Smooth muscle cell (in vitro differentiated cells): Measurements from ENCODE around the gene GKN2. TPM values are rescaled to one million over a fixed set of nuclear protein-coding genes. Genes with fewer than 3 reads are reported as not detected.
"Not testable (repeated sequence)": the region's sequence is repeated elsewhere in the genome, so short reads cannot be mapped to it uniquely, and the experiment has no call there.

Experiments
- DNase-seq: peaks from one replicate; lab custom pipeline; 2025; ENCODE audit not compliant: unreplicated experiment; lab: John Stamatoyannopoulos, UW
- H2AFZ ChIP-seq: fragments of 200-600 bp; sonication (generic); 2 replicates; pipeline ENCODE4 v1.6.0; 2016; ENCODE audit warnings: antibody characterized with exemption, low read depth, mild to moderate bottlenecking
- H3F3A ChIP-seq: fragments of 200-600 bp; sonication (generic); 2 replicates; pipeline ENCODE4 v1.6.0; 2017; ENCODE audit warnings: antibody characterized with exemption, low read depth
- H3K27ac ChIP-seq: fragments of 200-600 bp; sonication (generic); 2 replicates; pipeline ENCODE4 v1.5.1; 2016; ENCODE audit warnings: low read depth, mild to moderate bottlenecking
- H3K27me3 ChIP-seq: fragments of 200-600 bp; sonication (generic); 2 replicates; pipeline ENCODE4 v1.6.1; 2016; ENCODE audit warnings: low read depth, mild to moderate bottlenecking
- H3K36me3 ChIP-seq: fragments of 200-600 bp; sonication (generic); 2 replicates; pipeline ENCODE4 v1.5.1; 2016; ENCODE audit warnings: low read depth
- H3K4me1 ChIP-seq: fragments of 200-600 bp; sonication (generic); 2 replicates; pipeline ENCODE4 v1.5.1; 2016; ENCODE audit warnings: low read depth
- H3K4me2 ChIP-seq: fragments of 200-600 bp; sonication (generic); 2 replicates; pipeline ENCODE4 v1.6.0; 2016; ENCODE audit warnings: mild to moderate bottlenecking
- H3K4me3 ChIP-seq: fragments of 200-600 bp; sonication (generic); 2 replicates; pipeline ENCODE4 v1.5.1; 2016; ENCODE audit warnings: mild to moderate bottlenecking
- H3K79me2 ChIP-seq: fragments of 200-600 bp; sonication (generic); 2 replicates; pipeline ENCODE4 v1.6.0; 2016; ENCODE audit warnings: low read depth, mild to moderate bottlenecking
- H3K9ac ChIP-seq: fragments of 200-600 bp; sonication (generic); 2 replicates; pipeline ENCODE4 v1.6.0; 2016; ENCODE audit warnings: low read depth
- H3K9me3 ChIP-seq: fragments of 200-600 bp; sonication (generic); replicated peaks from 2 replicates; pipeline ENCODE4 v1.5.1; 2016; ENCODE audit warnings: low read depth
- H4K20me1 ChIP-seq: fragments of 200-600 bp; sonication (generic); 2 replicates; pipeline ENCODE4 v1.6.0; 2016; ENCODE audit warnings: low read depth
- CTCF ChIP-seq: fragments of 200-600 bp; sonication (generic); IDR thresholded peaks from 2 replicates; pipeline ENCODE4 v1.5.1; 2017; ENCODE audit warnings: borderline replicate concordance, mild to moderate bottlenecking, antibody characterized with exemption; ENCODE audit not compliant: insufficient read depth, poor library complexity, severe bottlenecking
- WGBS: methylation state at CpG from one replicate; pipeline ENCODE4 v1.1.7; 2016; ENCODE audit warnings: low lambda C conversion rate; 5-methylcytosine and 5-hydroxymethylcytosine counted together
- polyA plus RNA-seq: library from polyadenylated mRNA; unstranded; fragments of >200 nt; fragmentation: Nextera tagmentation; extraction: Ambion mirVana; gene quantifications from 2 replicates; pipeline ENCODE4 v1.2.1, GENCODE V29; 2016
- total RNA-seq: library from RNA; depleted of rRNA; stranded (reverse); fragments of >200 nt; gene quantifications from 2 replicates; pipeline ENCODE4 v1.2.3, GENCODE V29; 2014

The GKN2 gene
- total and polyA plus RNA-seq, 2 experiments from 2014 or later = not detected

- H3K27me3 ChIP-seq = no peaks in the 10 kb centered on the region
- no peak for DNase-seq
- no peak overlapping the region for H3K27ac ChIP-seq
- peaks cover 9% of the 10 kb centered on the region for H3F3A ChIP-seq
- no peak overlapping the region for H3K4me3 ChIP-seq
- 93% methylated on average over 1 of the region's 1 CpG for WGBS
- H4K20me1 ChIP-seq = no peaks in the 10 kb centered on the region
- H3K4me1 ChIP-seq = peaks cover 6% of the 10 kb centered on the region
- peak overlapping the region; percentile 14 for H2AFZ ChIP-seq
- H3K36me3 ChIP-seq = no peaks in the 10 kb centered on the region
- H3K79me2 ChIP-seq = no peaks in the 10 kb centered on the region
- H3K9me3 ChIP-seq = no peaks in the 10 kb centered on the region
- H3K9ac ChIP-seq = no peak overlapping the region
- H3K4me2 ChIP-seq = peak overlapping the region; percentile 14
- no peak for TF ChIP-seq CTCF
Measured at GRCh38 chr2:68968221-68968620, 15.5 kb upstream of the GKN2 start.

- no peak for DNase-seq
- no peak overlapping the region for H3K4me3 ChIP-seq
- H3K27me3 ChIP-seq = no peaks in the 10 kb centered on the region
- H3K36me3 ChIP-seq = no peaks in the 10 kb centered on the region
- H3K79me2 ChIP-seq = no peaks in the 10 kb centered on the region
- no peak overlapping the region for H3K27ac ChIP-seq
- no peak for TF ChIP-seq CTCF
- H3K4me2 ChIP-seq = no peak overlapping the region
- no peaks in the 10 kb centered on the region for H3F3A ChIP-seq
- no peaks in the 10 kb centered on the region for H3K4me1 ChIP-seq
- H4K20me1 ChIP-seq = no peaks in the 10 kb centered on the region
- H3K9me3 ChIP-seq = no peaks in the 10 kb centered on the region
- H2AFZ ChIP-seq = no peak overlapping the region
- no peak overlapping the region for H3K9ac ChIP-seq
Measured at GRCh38 chr2:68964282-68964681, 11.6 kb upstream of the GKN2 start.

- Histone ChIP-seq H3K36me3 (no peaks in the 10 kb centered on the region), H2AFZ (no peak overlapping the region), H3K27ac (no peak overlapping the region), H3K9ac (no peak overlapping the region), H3K4me3 (no peak overlapping the region), H3K9me3 (no peaks in the 10 kb centered on the region), H4K20me1 (no peaks in the 10 kb centered on the region), H3K79me2 (no peaks in the 10 kb centered on the region), H3K4me1 (no peaks in the 10 kb centered on the region), H3K27me3 (no peaks in the 10 kb centered on the region), H3K4me2 (no peak overlapping the region), H3F3A (no peaks in the 10 kb centered on the region)
- no peak for TF ChIP-seq CTCF
- no peak for DNase-seq
- 94% methylated on average over 4 of the region's 4 CpGs for WGBS
Measured at GRCh38 chr2:68961380-68961779, 8.7 kb upstream of the GKN2 start.

GRCh38 chr2:68959001-68959400 lies 6.3 kb upstream of the GKN2 start:
- Histone ChIP-seq H3K4me3 (no peak overlapping the region), H3K9me3 (no peaks in the 10 kb centered on the region), H3K27me3 (no peaks in the 10 kb centered on the region), H2AFZ (no peak overlapping the region), H3F3A (no peaks in the 10 kb centered on the region), H3K4me2 (no peak overlapping the region), H3K79me2 (no peaks in the 10 kb centered on the region), H3K4me1 (no peaks in the 10 kb centered on the region), H3K36me3 (no peaks in the 10 kb centered on the region), H3K27ac (no peak overlapping the region), H4K20me1 (no peaks in the 10 kb centered on the region), H3K9ac (no peak overlapping the region)
- no peak for DNase-seq
- no peak for TF ChIP-seq CTCF
- 94% methylated on average over 1 of the region's 1 CpG for WGBS

- not testable (repeated sequence) for H3K9ac ChIP-seq, H4K20me1 ChIP-seq
- 93% methylated on average over 5 of the region's 5 CpGs for WGBS
Measured at GRCh38 chr2:68955432-68955831, 2.7 kb upstream of the GKN2 start.

More at GRCh38 chr2:68955432-68955831, 2.7 kb upstream of the GKN2 start:
- not testable (repeated sequence) for H3K27me3 ChIP-seq, H3K9me3 ChIP-seq, H3K4me3 ChIP-seq, H2AFZ ChIP-seq, DNase-seq, H3K4me1 ChIP-seq, H3K4me2 ChIP-seq, H3K79me2 ChIP-seq, H3F3A ChIP-seq, H3K27ac ChIP-seq, H3K36me3 ChIP-seq
